Posterior cingulate gyrus (tissue), 11 donors: Measurements from ENCODE around the gene PIK3C2B.
A peak's percentile ranks its signal among the peaks of the same experiment; 100 is the strongest.
"Not testable (repeated sequence)": the region's sequence is repeated elsewhere in the genome, so short reads cannot be mapped to it uniquely, and the experiment has no call there.

Experiments used
- DNase-seq, 10 donors: peaks; one replicate each; pipeline versions ENCODE4 v3.0.0 to v3.0.0-alpha.2; 2020 to 2021; ENCODE audit warnings: mixed read lengths in 3 of 10
- intact Hi-C: fragments of 100-400 bp; cut with DNase I; formaldehyde crosslinking; loops from one replicate; pipeline ENCODE4 v1.15.1; 2023

The PIK3C2B gene, protein sequence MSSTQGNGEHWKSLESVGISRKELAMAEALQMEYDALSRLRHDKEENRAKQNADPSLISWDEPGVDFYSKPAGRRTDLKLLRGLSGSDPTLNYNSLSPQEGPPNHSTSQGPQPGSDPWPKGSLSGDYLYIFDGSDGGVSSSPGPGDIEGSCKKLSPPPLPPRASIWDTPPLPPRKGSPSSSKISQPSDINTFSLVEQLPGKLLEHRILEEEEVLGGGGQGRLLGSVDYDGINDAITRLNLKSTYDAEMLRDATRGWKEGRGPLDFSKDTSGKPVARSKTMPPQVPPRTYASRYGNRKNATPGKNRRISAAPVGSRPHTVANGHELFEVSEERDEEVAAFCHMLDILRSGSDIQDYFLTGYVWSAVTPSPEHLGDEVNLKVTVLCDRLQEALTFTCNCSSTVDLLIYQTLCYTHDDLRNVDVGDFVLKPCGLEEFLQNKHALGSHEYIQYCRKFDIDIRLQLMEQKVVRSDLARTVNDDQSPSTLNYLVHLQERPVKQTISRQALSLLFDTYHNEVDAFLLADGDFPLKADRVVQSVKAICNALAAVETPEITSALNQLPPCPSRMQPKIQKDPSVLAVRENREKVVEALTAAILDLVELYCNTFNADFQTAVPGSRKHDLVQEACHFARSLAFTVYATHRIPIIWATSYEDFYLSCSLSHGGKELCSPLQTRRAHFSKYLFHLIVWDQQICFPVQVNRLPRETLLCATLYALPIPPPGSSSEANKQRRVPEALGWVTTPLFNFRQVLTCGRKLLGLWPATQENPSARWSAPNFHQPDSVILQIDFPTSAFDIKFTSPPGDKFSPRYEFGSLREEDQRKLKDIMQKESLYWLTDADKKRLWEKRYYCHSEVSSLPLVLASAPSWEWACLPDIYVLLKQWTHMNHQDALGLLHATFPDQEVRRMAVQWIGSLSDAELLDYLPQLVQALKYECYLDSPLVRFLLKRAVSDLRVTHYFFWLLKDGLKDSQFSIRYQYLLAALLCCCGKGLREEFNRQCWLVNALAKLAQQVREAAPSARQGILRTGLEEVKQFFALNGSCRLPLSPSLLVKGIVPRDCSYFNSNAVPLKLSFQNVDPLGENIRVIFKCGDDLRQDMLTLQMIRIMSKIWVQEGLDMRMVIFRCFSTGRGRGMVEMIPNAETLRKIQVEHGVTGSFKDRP (N-terminal part only)

DNA sequence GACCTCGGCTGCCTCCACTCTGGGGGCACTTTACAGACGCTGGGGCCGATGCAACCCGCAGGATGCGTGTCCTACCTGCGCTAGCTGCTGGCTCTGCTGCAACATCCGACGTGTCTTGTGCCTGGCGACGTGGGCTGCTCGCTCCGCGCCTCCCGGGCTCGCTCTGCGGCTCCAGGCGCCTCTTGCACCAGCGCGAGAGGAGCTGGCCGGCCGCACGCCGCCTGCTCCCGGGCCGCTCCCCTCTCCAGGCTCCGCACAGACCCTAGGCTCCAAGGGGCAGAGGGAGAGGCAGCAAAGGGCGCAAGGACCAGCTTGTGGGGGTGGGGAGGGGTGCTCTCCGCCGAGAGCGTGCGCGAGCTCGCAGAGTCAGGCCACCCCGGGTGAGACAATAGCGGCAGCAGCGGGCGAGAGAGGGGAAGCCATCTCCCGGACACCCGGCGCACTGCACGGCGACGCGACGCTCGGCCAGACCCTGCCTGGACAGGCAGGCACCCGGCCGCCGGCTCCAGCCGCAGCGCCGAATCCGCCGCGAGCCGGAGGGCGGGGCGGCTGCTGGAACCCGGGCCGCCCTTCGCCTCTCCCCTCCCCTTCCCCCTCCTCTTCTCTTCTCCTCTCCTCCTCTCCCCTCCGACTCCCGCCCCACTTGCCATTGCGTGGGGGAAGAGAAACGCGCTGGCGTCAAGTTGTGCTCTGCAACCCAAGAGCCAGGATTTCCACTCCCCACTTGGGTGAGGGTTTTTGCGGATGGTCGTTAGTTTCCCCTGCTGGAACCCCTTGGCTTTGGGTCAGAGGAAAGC is at the start of gene PIK3C2B:
Gene PIK3C2B, minus strand, starts transcription at position 525 of the 797 bp plus-strand sequence. CDS start 25,003 bp downstream, outside the sequence.
- intact Hi-C loops, result loop anchor here (1.0 to 10.0 kb wide), 3 partner anchors 28 to 330 kb away; partner anchors contain the start of gene REN
- peak; percentile 75 to 97 (median 82) for DNase-seq

DNA sequence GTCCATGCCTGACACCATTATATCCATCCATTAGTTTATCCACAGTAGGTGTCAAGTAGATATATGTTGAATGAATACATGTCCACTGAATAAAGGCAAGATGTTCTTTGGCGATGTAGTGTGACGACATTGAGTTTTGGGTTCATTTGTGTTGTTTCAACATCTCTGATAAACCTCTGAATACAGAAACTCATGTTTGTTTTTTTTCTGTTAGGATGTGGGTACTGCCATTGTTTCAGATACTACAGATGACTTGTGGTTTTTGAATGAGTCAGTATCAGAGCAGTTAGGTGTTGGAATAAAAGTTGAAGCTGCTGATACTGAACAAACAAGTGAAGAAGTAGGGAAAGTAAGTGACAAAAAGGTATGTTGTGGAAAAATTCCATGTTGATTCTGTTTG is 49.7 kb upstream of the PIK3C2B start:
- intact Hi-C loops, result no loop called here
- no peak for DNase-seq

DNA sequence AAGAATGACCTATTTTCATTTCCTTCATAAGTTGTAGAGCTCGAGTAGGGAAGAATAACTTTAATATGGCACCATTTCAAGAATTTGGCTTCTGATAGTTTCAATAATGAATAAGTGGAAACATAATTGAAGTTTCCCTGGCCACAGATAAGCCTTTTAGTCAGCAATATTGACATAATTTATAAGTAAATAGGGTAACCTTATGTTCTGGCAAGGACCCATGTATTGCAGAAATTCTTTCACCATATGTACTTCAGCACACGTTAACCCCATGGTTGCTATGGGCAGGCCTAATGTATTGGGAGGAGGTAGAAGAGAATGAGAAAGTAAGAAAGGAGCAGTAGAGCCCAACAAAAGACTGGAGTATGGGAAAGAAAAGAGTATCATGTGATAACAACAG is 47.0 kb upstream of the PIK3C2B start:
- DNase-seq, result no peak
- intact Hi-C loops, result no loop called here

DNA sequence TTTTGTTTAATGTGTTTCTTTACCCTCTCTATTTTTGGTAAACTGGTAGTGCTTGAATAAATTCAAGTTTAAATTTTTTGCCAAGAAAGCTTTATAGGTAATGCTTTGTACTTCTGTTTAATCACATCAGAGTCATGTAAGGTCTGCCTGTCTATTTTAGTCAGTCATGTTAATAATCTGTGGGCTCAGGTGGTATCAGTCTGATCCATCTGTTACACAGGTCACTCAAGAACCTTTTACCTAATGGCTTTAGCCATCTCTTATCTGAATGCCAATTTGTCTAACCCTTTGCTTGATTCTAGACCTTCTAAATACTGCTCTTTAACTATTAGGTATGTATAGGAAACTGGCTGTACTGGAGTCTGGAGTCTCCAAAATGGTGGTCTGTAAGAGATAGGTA is 38.2 kb upstream of the PIK3C2B start:
- intact Hi-C loops, result no loop called here
- no peak for DNase-seq

DNA sequence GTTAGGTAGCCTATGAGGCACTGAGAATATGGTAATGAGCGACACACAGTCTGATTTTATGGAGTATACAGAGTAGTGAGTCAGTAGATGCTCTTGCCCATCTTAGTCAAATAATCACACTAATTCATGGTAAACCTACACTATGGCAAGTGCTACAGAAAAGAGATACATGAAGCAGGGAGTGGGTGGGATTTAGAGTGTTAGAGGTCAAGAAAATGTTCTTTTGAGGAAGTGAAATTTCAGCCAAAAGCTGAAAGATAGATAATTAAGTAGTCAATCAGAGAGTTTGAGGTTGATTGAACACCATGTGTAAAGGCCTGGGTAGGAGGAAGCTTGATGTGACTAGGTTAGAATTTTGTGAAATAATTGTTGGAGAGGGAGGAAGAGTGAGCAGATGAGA is 36.3 kb upstream of the PIK3C2B start:
- no peak for DNase-seq

DNA sequence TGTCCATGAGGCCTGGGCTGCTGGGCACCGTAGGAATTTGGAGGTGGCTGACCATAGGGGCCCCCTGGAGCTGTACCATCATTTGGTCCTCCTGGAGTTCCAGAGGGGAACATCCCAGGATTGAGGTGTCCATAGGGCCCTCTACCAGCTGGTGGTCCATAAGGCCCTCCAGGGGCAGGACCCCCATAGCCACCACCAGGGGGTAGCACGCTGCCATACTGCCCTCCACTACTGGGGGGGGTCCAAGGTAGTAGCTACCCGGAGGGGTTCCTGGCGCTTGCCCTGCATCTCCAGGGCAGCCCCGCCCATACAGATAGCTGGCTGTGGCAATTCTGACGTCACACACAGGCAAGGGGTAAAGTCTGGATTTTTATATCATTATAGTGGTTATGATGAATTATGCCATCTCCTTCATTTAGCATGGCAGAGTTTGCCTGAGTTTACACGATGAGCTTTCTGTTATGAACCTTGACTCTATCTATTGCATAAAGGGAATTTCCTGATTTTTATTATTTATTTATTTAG is 34.8 kb upstream of the PIK3C2B start:
- intact Hi-C loops, result no loop called here
- DNase-seq, result no peak

More for the DNA sequence above, 36.3 kb upstream of the PIK3C2B start:
- intact Hi-C loops, result no loop called here

DNA sequence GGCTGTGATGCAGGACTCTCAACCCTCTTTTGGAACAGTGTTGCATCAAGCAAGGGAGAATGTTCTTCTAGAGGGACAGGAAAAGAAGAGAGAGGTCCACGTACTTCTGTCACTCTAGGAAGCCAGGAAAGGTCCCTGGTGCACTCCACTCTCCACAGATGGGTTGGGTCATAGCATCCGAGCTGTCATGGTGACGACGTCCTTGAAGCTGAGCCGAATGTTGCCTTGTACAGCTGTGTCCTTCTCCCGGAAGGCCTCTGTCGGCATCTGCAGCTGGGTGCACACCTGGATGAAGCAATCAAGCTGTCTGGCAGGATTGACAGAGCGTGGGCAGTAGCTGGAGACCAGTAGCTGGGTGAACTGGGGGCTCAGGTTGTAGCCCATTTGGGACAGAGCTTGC is 34.1 kb upstream of the PIK3C2B start:
- intact Hi-C loops, result no loop called here
- DNase-seq, result no peak

DNA sequence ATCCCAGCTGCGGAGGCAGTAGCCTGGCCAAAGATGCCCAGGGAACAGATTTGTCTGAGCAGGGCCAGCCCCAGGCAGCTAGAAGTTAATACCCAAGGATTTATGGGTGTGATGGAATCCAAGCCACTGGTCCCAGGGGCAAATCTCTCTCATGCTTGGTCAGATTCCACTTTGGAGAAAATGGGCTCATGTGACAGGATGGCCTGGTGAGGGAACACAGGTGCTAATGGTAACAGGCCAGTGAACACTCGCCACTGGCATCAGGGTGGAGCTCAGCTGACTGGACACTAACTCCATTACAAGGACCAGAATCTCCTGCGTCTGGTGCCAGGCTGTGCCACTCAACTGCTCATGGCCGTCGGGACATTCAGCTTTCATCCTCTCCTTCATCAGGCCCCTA is 33.6 kb upstream of the PIK3C2B start:
- DNase-seq, result no peak
- intact Hi-C loops, result no loop called here

DNA sequence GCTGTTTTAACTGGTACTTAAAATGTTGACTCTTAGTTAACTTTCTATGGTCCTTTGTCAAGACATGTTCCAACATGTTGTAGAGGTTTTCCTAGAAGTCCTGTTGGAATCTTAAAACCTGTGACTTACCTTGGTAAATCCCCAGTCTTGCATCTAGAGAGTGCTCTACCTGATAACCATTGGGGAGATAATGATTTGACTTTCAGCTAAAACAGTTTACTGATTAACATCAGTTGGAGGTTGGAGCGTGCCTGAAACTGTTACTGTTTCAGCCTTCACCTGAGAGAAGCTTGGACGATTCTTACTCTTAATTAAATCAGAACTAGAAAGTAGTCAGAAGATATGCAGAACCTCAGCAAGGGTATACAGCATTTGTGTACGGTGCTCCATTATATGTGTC is 30.4 kb upstream of the PIK3C2B start:
- DNase-seq, result no peak

DNA sequence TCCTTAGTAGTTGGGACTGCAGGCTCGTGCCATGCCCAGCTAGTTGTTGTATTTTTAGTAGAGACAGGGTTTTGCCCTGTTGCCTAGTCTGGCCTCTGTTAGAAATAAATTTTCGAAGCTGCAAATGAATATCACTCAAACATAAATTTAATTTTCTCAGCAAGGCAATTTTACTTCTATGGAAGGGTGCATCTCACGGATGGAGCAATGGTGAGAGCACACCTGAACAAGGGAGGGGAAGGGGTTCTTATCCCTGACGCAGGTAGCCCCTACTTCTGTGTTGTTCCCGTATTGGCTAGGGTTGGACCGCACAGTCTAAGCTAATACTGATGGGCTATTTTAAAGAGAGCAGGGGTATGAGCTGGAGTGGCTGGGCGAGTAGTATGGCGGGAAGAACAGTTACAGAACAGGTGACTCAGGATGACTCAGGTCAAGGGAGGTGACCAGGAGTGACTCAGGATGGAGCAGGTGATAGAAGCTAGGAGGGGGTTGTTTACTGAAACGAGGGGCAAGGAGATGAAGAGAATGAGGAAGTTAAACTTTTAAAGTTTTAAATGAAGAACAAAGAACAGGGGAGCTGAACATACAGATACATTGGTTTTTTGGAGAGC is 29.1 kb upstream of the PIK3C2B start:
- intact Hi-C loops, result no loop called here
- no peak for DNase-seq

More for the DNA sequence above, 30.4 kb upstream of the PIK3C2B start:
- intact Hi-C loops, result no loop called here

DNA sequence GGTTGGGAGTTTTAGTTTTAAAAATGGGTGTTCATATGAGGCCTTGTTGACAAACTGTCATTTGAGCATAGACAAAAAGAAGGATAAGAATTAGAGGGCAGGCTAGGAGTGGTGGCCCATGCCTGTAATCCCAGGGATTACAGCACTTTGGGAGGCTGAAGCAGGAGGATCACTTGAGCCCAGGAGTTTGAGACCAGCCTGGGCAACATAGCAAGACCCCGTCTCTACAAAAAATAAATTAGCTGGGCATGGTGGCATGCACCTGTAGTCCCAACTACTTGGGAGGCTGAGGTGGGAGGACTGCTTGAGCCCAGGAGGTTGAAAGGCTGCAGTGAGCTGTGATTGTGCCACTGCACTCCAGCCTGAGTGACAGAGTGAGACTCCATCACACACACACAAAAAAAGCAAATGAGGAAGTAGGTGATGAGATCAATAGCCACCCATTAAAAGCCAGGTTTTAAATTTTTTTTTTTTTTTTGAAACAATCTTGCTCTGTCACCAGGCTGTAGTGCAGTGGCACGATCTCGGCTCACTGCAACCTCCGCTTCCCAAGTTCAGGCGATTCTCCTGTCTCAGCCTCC is 27.4 kb upstream of the PIK3C2B start:
- DNase-seq, intact Hi-C loops: not testable (repeated sequence)

DNA sequence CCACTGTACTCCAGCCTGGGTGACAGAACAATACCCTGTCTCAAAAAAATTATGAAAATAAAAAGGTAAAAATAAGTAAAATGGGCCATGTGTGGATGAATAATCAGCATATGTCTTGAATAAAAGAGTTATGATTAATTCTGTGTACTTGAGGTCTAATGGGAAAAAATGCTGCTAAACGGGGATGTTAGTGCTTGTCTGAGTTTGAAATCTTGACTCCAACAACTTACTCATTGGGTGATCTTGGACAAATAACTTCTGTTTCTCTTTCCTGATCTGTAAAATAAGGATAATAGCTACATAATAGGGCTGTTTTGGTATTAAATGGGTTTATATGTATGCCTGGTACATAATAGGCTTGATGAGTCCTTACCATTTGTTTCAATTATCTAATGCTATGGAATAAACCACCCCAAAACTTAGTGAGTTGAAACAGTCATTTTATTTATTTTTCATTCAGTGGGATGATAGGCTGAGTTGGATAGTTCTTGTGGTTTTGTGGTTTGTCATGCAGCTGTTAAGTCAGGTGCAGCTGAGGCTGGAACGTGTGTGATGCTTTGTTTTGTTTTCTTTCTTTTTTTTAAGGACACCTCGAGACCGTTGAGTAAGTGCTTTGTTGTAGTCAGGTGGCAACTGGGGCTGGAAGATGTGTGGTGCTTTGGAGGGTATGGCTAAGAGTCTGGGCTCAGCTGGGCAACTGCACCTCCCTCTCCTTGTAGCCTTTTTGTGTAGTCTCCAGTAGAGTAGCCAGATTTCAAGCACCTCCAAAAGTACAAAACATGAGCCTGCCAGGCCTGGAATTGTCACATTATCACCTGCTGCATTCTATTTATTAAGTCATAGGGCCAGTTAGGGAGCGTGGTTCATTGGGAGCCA is 26.5 kb upstream of the PIK3C2B start:
- no peak for DNase-seq
- intact Hi-C loops, result no loop called here

DNA sequence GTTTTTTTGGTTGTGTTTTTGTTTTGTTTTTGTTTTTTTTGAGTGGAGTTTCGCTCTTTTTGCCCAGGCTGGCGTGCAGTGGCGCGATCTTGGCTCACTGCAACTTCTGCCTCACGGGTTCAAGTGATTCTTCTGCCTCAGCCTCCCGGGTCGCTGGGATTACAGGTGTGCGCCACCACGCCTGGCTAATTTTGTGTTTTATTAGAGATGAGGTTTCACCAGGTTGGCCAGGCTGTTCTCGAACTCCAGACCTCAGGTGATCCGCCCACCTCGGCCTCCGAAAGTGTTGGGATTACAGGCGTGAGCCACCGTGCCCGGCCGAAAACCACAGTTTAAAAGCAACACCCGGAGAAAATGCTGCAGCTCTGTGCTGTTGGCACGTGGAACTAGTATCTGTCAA is 22.8 kb upstream of the PIK3C2B start:
- DNase-seq, intact Hi-C loops: not testable (repeated sequence)

DNA sequence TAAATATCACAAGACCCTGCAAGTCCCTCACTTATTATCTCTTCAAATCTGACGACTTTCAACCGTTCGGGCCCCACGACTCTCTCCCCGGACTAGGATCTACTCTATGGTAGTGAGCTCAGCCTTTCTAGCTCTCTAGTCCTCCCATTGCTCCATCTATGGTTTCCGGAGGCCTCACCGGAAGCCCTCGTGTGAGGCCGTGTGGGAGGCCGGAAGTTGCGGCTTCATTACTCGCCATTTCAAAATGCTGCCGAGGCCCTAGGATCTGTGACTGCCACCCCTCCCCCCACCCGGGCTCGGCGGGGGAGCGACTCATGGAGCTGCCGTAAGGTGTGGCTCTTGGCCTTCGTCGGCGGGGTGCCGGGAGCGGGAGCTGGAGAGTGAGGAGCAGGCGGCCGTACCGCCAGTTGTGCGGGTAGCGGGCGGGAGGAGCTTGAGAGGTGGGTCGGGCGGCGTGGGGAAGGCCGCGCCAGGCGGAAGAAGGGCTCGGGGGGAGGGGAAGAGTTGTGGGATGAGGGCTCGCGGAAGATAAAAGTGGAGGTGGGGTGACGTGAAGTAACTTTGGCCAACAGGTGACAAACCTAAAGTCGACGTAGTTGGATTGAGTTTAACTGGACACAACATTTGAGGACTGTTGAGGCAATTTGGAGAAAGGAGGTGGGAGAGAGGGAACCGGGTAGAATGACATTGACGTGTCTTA is 21.7 kb upstream of the PIK3C2B start, which contains the start of gene MDM4:
Gene MDM4, plus strand, starts transcription at position 227 of the 700 bp plus-strand sequence. CDS start 9,113 bp downstream, outside the sequence.
- peak; percentile 82 to 98 (median 90) for DNase-seq
- intact Hi-C loops, result no loop called here

DNA sequence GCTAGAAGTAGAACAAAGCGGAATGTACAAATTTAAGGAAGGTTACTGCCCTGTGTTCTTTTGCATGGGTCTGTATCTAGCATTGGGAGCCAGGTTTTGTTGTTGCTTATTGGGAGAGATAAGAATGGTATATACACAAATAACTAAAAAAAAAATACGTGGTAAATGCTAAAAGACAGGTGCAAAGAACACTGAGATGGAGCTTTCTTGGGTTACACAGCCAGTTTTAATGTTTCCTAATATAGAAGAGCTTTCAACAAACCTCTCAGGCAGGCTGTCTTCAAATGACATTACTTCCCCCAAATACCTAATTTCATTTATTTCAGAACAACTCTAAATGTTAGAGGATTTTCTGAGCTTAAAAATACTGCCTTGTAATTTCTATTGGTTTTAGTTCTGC is 20.2 kb upstream of the PIK3C2B start:
- intact Hi-C loops, result no loop called here
- no peak for DNase-seq

DNA sequence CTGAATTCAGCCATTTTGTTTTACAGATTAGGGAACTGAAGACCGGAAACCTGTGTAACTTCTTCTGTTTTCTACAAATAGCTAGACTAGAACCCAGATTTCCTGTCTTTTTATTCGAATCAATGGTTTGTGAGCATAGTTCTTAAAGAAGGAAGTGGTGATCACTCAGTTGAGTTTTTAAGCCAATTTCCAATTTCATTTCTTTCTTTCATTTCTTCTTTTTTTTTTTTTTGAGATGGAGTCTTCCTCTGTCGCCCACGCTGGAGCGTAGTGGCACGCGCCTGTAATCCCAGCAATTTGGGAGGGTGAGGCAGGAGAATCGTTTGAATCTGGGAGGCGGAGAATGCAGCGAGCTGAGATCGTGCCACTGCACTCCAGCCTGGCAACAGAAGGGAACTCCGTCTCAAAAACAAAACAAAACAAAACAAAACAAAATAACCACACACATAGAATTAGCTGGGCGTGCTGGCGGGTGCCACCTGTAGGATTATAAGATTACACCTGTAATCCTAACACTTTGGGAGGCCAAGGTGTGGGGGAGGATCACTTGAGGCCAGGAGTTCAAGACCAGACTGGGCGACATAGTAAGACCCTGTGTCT is 18.6 kb upstream of the PIK3C2B start:
- no peak for DNase-seq
- intact Hi-C loops, result no loop called here

DNA sequence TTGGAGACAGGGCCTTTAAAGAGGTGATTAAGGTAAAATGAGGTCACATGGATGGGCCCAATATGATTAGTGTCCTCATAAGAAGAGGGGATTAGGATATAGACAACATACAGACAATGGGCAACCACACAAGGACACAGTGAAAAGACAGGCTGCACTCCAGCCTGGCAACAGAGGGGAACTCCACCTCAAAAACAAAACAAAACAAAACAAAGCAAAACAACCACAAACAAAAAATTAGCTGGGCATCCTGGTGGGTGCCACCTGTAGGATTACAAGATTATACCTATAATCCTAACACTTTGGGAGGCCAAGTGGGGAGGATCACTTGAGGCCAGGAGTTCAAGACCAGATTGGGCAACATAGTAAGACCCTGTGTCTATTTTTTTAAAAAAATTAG is 16.8 kb upstream of the PIK3C2B start:
- intact Hi-C loops, result no loop called here
- DNase-seq, result no peak
